WERI-Rb-1 (cell line): Measurements from ENCODE around the gene PSMD1.
"Not testable (repeated sequence)": the region's sequence is repeated elsewhere in the genome, so short reads cannot be mapped to it uniquely, and the experiment has no call there.

Experiments
- DNase-seq: peaks from one replicate; pipeline ENCODE4 v3.0.0-alpha.2; 2020
- H3K27ac ChIP-seq: fragments of 250-450 bp; sonication (Bioruptor Pico); 2 replicates; pipeline ENCODE4 v1.5.1; 2020; ENCODE audit warnings: mild to moderate bottlenecking, moderate library complexity
- H3K27me3 ChIP-seq: fragments of 250-450 bp; sonication (Bioruptor Pico); 2 replicates; pipeline ENCODE4 v1.5.1; 2021; ENCODE audit warnings: mild to moderate bottlenecking, low read depth, moderate library complexity; ENCODE audit not compliant: insufficient read depth, severe bottlenecking
- H3K36me3 ChIP-seq: fragments of 250-450 bp; sonication (Bioruptor Pico); 2 replicates; pipeline ENCODE4 v1.5.1; 2020; ENCODE audit warnings: mild to moderate bottlenecking, moderate library complexity
- H3K4me3 ChIP-seq: 2 replicates; pipeline ENCODE4 v1.5.1; 2011; ENCODE audit warnings: low read depth, mild to moderate bottlenecking, control low read depth, low read length
- H3K9me3 ChIP-seq: fragments of 250-450 bp; sonication (Bioruptor Pico); 2 replicates; pipeline ENCODE4 v1.5.1; 2021; ENCODE audit warnings: mild to moderate bottlenecking, moderate library complexity; ENCODE audit not compliant: severe bottlenecking
- TF ChIP-seq, protein P1 (sequence below): IDR thresholded peaks from 2 replicates; pipeline ENCODE4 v1.5.1; 2011; ENCODE audit warnings: low read depth, mild to moderate bottlenecking, control low read depth, inconsistent platforms, low read length

The PSMD1 gene

DNA sequence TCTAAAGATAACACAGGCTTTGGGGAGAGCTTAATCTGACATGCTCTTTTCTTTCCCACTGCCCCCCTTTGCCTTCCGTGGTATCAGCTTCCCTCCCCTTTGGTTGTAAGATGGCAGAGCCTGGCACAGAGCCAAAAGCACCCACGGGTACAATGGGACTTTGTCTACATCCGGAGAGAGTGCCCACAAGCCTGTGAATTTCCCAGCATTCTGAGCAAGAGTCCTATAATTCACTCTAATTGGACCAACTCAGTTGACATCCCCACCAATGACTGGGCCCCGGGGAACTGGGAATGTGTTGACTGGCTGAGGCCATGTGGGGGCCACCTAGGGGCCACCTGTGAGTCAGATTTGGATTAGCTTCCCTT lies 39.5 kb upstream of the PSMD1 start:
- Histone ChIP-seq H3K9me3 (no peaks in the 10 kb centered on the region), H3K4me3 (no peak overlapping the region), H3K27me3 (no peaks in the 10 kb centered on the region), H3K27ac (no peak overlapping the region), H3K36me3 (no peaks in the 10 kb centered on the region)
- TF ChIP-seq, protein P1, sequence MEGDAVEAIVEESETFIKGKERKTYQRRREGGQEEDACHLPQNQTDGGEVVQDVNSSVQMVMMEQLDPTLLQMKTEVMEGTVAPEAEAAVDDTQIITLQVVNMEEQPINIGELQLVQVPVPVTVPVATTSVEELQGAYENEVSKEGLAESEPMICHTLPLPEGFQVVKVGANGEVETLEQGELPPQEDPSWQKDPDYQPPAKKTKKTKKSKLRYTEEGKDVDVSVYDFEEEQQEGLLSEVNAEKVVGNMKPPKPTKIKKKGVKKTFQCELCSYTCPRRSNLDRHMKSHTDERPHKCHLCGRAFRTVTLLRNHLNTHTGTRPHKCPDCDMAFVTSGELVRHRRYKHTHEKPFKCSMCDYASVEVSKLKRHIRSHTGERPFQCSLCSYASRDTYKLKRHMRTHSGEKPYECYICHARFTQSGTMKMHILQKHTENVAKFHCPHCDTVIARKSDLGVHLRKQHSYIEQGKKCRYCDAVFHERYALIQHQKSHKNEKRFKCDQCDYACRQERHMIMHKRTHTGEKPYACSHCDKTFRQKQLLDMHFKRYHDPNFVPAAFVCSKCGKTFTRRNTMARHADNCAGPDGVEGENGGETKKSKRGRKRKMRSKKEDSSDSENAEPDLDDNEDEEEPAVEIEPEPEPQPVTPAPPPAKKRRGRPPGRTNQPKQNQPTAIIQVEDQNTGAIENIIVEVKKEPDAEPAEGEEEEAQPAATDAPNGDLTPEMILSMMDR: no peak
- no peak for DNase-seq

DNA sequence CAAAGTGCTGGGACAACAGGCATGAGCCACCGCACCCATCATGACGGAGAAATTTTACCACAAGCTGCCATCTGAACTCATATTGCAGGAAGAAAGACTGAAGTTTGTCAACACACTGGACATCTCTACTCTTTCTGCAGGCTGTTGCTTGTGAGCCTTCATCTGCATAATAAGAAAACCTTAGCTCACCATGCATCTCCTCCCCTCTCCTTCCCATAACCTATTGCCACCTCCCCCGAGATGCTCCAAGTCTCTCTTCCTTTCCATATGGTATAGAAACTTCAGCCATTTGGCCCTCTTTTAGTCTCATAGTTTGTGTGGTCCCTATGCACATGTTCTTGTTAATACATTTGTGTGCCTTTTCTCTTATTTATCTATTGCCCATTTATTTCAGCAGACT lies 38.5 kb upstream of the PSMD1 start:
- no peaks in the 10 kb centered on the region for H3K9me3 ChIP-seq
- DNase-seq: no peak
- H3K36me3 ChIP-seq: no peaks in the 10 kb centered on the region
- H3K4me3 ChIP-seq: no peak overlapping the region
- TF ChIP-seq, protein P1: no peak
- no peak overlapping the region for H3K27ac ChIP-seq
- no peaks in the 10 kb centered on the region for H3K27me3 ChIP-seq

DNA sequence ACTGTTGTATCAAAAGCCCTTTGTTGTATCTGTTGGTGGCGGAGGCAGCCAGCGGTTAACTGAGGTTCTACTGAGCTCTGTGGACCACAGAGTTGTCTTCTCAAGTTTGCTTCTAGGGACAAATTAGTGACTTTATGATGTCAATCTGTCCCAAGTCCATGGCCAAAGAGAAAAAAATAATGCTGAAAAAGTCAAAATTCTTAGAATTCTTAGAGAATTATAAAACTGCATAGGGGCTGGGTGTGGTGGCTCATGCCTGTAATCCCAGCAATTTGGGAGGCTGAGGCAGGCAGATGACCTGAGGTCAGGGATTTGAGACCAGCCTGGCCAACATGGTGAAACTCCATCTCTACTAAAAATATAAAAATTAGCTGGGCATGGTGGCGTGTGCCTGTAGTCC lies 31.6 kb upstream of the PSMD1 start:
- DNase-seq, H3K36me3 ChIP-seq, H3K27ac ChIP-seq, H3K9me3 ChIP-seq, H3K4me3 ChIP-seq, H3K27me3 ChIP-seq: not testable (repeated sequence)

DNA sequence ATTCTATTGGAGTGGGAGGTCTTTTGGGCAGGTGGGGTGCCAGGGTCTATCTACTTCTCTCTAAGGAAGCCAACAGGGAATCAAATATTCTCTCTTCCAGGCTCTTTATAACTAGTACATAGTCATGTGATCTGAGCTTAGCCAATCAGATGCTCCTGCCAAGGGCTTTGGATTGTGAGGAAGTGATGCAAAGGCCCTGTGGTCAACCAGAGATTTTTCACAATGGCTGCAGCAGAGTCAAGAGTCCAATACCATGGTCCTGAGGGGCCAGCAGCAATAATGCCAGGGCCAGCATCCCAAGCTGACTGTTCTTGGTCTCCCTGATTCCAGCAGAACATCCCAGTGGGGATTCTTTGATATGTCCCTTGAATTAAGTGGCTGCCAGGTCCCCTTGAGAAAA lies 27.8 kb upstream of the PSMD1 start:
- DNase-seq: no peak
- TF ChIP-seq, protein P1: no peak
- H3K27ac ChIP-seq: no peak overlapping the region

DNA sequence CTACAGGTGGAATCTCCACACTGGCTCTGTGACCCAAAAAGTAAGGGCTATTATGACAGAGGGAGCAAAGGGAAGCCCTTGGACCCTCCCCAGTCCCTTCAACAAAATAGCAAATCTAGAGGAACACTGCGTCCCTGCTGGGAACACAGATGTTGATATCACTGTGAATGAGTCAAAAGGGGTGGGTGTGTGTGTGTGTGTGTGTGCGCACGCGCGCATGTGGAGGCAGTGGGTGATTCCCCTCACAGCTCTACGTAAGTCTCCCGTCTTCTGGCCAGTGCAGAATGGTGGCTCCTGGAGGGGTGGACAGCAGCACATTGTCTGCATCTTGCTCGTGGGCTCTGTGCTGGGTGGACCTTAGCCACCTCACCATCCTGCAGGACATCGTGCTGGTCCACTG lies 27.1 kb upstream of the PSMD1 start:
- H3K36me3 ChIP-seq: no peaks in the 10 kb centered on the region
- TF ChIP-seq, protein P1: no peak
- H3K4me3 ChIP-seq: no peak overlapping the region
- H3K9me3 ChIP-seq: no peaks in the 10 kb centered on the region
- no peaks in the 10 kb centered on the region for H3K27me3 ChIP-seq
- no peak overlapping the region for H3K27ac ChIP-seq
- no peak for DNase-seq

More for the DNA sequence above, 27.8 kb upstream of the PSMD1 start:
- H3K4me3 ChIP-seq: no peak overlapping the region
- no peaks in the 10 kb centered on the region for H3K36me3 ChIP-seq
- H3K27me3 ChIP-seq: no peaks in the 10 kb centered on the region
- H3K9me3 ChIP-seq: no peaks in the 10 kb centered on the region

DNA sequence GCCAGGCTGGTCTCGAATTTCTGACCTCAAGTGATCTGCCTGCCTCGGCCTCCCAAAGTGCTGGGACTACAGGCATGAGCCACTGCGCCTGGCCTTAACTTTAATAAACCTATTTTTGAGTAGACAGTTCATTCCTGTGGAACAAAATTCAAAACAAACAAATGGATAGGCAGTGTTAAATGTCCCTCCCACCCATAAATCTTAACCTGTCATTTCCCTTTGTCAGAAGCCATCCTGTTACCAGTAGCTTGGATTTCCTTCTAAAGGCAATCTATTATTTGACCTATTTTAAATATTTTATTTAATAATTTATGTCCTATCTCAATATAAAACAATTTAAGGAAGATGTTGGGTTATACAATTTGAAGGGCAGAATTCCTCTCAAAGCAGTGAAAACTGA lies 25.9 kb upstream of the PSMD1 start:
- H3K9me3 ChIP-seq: no peaks in the 10 kb centered on the region
- no peaks in the 10 kb centered on the region for H3K36me3 ChIP-seq
- no peak overlapping the region for H3K27ac ChIP-seq
- no peak for DNase-seq
- TF ChIP-seq, protein P1: no peak
- no peak overlapping the region for H3K4me3 ChIP-seq
- no peaks in the 10 kb centered on the region for H3K27me3 ChIP-seq
